ENCODE results near the gene IL1RL2. TPM values are rescaled to one million over a fixed set of nuclear protein-coding genes. Genes with fewer than 3 reads are reported as not detected.
A peak's percentile ranks its signal among the peaks of the same experiment; 100 is the strongest.

Gene IL1RL2
- total and polyA plus RNA-seq, 4 donors: 0.98 to 2.0 (median 1.3) TPM

DNA sequence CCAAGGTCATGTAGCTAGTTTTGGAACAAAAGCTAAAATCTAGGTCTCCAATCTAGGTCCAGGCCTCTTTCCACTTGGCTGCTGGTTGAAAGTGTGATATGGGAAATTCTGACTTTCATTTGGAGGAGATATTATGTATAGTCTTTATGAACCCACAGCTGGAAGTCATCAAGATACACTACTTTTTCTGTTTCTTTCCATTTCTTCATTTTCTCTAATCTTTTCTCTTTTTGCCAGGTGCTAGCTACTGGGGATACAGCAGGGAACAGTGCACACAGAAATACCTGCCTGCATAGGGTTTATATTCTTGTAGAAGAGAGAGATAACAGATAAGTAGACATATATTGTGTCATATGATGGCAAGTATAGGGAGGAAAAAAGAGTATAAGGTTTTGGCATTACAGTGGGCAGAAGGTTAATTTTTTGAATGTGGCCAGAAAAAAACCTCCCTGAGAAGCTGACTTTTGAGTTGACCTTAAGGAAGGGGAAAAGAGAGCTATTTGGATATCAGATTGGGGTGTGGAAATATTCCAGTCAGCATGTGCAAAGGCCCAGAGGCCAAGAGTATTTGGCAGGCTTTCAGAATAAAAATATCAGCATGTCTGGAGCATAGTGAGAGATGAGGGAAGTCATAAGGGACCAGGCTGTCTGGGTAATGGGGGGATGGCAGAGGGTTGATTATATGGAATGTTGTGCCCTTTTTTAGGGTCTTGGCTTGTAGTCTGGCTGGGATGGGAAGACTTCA, 28.6 kb upstream of the IL1RL2 start:
- H3K27me3 ChIP-seq (ENCODE audit: control insufficient read depth in 4 of 4, insufficient read depth in 4 of 4, low read length in 3 of 4): no peaks in the 10 kb centered on the region
- no peak overlapping the region for H3K4me3 ChIP-seq (ENCODE audit: low read depth in 1 of 3, low read length in 3 of 3)
- peaks cover 3 to 26% (median 9%) of the 10 kb centered on the region in 4 donors for H3K36me3 ChIP-seq (ENCODE audit: control insufficient read depth in 4 of 4, insufficient read depth in 3 of 4, low read depth in 1 of 4, low read length in 3 of 4)
- no peak overlapping the region for H3K9ac ChIP-seq (ENCODE audit: low read depth in 1 of 2, low read length in 2 of 2)
- peaks cover 8 to 42% (median 24%) of the 10 kb centered on the region in 4 donors for H3K4me1 ChIP-seq (ENCODE audit: control insufficient read depth in 4 of 4, insufficient read depth in 4 of 4, low read length in 3 of 4)
- no peak for DNase-seq (ENCODE audit: low spot score)
- no peak for TF ChIP-seq HNF4G (IDR thresholded peaks at IDR 0.05)
- peak in 1 of 2 donors; percentile 6 for TF ChIP-seq RXRA (IDR thresholded peaks at IDR 0.05)
- no peaks in the 10 kb centered on the region for H3K9me3 ChIP-seq (ENCODE audit: control insufficient read depth in 4 of 4, low read length in 3 of 4)
- no peak overlapping the region for H3K27ac ChIP-seq (ENCODE audit: low read depth in 1 of 2, low read length in 2 of 2)

DNA sequence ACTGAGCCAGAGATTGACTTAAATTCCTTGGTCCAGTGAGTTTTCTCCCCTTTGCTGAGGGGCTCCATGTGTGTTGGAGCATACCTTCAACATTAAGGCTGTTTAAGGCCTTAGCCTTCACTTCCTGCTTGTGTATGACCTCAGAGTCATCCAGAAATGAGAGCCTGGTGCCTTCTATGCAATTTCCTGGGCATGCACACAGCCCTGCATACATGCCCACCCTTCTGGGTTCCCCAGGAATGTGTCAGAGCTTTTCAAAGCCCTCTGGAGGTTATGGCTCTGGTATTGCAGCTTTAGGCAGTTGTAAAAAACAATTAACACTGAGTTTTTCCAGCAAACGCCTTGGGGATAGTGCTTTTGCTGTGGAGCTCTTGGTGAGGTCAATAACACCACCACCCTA, 27.5 kb upstream of the IL1RL2 start:
- WGBS: 39% methylated on average over 1 of the region's 1 CpG
- TF ChIP-seq RAD21 (IDR thresholded peaks at IDR 0.05) (peak in 1 of 2 donors; percentile 13), YY1 (IDR thresholded peaks at IDR 0.05) (no peak)
- no peak for DNase-seq (ENCODE audit: low spot score)
- Histone ChIP-seq H3K36me3 (ENCODE audit: control insufficient read depth in 4 of 4, insufficient read depth in 3 of 4, low read depth in 1 of 4, low read length in 3 of 4) (peaks cover 3 to 25% (median 8%) of the 10 kb centered on the region in 4 donors), H3K27me3 (ENCODE audit: control insufficient read depth in 4 of 4, insufficient read depth in 4 of 4, low read length in 3 of 4) (no peaks in the 10 kb centered on the region), H3K4me3 (ENCODE audit: low read depth in 1 of 3, low read length in 3 of 3) (no peak overlapping the region), H3K9me3 (ENCODE audit: control insufficient read depth in 4 of 4, low read length in 3 of 4) (no peaks in the 10 kb centered on the region), H3K27ac (ENCODE audit: low read depth in 1 of 2, low read length in 2 of 2) (no peak overlapping the region), H3K9ac (ENCODE audit: low read depth in 1 of 2, low read length in 2 of 2) (no peak overlapping the region), H3K4me1 (ENCODE audit: control insufficient read depth in 4 of 4, insufficient read depth in 4 of 4, low read length in 3 of 4) (peaks cover 8 to 38% (median 22%) of the 10 kb centered on the region in 4 donors)

DNA sequence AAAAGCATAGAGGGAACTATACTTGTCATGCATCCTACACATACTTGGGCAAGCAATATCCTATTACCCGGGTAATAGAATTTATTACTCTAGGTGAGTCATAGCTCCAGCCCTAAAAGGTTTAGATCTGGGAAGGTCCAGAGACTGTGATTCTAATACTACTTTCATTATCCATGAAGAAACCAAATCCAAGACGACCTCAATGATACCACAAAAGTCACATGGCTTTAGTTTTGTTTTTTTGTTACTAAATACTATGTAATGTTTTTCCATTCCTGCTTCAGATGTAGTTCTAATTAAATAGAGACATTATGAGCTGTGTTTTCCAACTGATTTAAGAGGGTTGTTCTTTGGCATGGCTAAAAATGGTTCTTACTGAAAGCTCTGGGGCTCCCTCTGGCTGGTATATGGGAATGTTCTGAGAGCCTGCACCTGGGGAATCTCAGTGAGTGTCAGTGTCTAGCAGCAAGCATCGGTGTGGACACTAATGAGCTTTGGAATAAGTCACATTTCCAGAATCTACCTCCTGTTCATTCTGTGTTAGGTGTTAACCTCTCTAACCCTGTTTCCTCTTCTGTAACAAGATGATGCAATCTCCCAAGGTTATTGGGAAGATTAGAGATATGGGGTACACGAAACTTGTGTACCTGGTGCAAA, 20.5 kb upstream of the IL1RL2 start:
- Histone ChIP-seq H3K4me1 (ENCODE audit: control insufficient read depth in 4 of 4, insufficient read depth in 4 of 4, low read length in 3 of 4) (peaks cover 0 to 18% (median 7%) of the 10 kb centered on the region in 4 donors), H3K36me3 (ENCODE audit: control insufficient read depth in 4 of 4, insufficient read depth in 3 of 4, low read depth in 1 of 4, low read length in 3 of 4) (peaks cover 2 to 25% (median 22%) of the 10 kb centered on the region in 4 donors), H3K9me3 (ENCODE audit: control insufficient read depth in 4 of 4, low read length in 3 of 4) (no peaks in the 10 kb centered on the region), H3K9ac (ENCODE audit: low read depth in 1 of 2, low read length in 2 of 2) (peak overlapping the region; percentile 46 to 58), H3K27me3 (ENCODE audit: control insufficient read depth in 4 of 4, insufficient read depth in 4 of 4, low read length in 3 of 4) (no peaks in the 10 kb centered on the region), H3K27ac (ENCODE audit: low read depth in 1 of 2, low read length in 2 of 2) (peak overlapping the region; percentile 60 to 71), H3K4me3 (ENCODE audit: low read depth in 1 of 3, low read length in 3 of 3) (no peak overlapping the region)
- WGBS: 19% methylated on average over 4 of the region's 4 CpGs
- DNase-seq (ENCODE audit: low spot score): no peak
- TF ChIP-seq CTCF (IDR thresholded peaks at IDR 0.05; ENCODE audit: low read depth, low read length, missing input control): peak; percentile 66
- TF ChIP-seq FOXA2 (IDR thresholded peaks at IDR 0.05): peak; percentile 41
- peak in 1 of 2 donors; percentile 55 for TF ChIP-seq JUND (IDR thresholded peaks at IDR 0.05)
- no peak for TF ChIP-seq EGR1 (IDR thresholded peaks at IDR 0.05; ENCODE audit: low read depth in 2 of 2)
- peak; percentile 96 for TF ChIP-seq RAD21 (IDR thresholded peaks at IDR 0.05)
- TF ChIP-seq MAX (IDR thresholded peaks at IDR 0.05): peak; percentile 21
- TF ChIP-seq HNF4G (IDR thresholded peaks at IDR 0.05): no peak
- peak; percentile 39 for TF ChIP-seq YY1 (IDR thresholded peaks at IDR 0.05)
- peak in 1 of 2 donors; percentile 34 for TF ChIP-seq HNF4A (conservative IDR thresholded peaks at IDR 0.05)
- TF ChIP-seq SP1 (IDR thresholded peaks at IDR 0.05): no peak
- TF ChIP-seq TAF1 (conservative IDR thresholded peaks at IDR 0.05): no peak
- no peak for TF ChIP-seq ATF3 (IDR thresholded peaks at IDR 0.05)
- TF ChIP-seq, protein P1, sequence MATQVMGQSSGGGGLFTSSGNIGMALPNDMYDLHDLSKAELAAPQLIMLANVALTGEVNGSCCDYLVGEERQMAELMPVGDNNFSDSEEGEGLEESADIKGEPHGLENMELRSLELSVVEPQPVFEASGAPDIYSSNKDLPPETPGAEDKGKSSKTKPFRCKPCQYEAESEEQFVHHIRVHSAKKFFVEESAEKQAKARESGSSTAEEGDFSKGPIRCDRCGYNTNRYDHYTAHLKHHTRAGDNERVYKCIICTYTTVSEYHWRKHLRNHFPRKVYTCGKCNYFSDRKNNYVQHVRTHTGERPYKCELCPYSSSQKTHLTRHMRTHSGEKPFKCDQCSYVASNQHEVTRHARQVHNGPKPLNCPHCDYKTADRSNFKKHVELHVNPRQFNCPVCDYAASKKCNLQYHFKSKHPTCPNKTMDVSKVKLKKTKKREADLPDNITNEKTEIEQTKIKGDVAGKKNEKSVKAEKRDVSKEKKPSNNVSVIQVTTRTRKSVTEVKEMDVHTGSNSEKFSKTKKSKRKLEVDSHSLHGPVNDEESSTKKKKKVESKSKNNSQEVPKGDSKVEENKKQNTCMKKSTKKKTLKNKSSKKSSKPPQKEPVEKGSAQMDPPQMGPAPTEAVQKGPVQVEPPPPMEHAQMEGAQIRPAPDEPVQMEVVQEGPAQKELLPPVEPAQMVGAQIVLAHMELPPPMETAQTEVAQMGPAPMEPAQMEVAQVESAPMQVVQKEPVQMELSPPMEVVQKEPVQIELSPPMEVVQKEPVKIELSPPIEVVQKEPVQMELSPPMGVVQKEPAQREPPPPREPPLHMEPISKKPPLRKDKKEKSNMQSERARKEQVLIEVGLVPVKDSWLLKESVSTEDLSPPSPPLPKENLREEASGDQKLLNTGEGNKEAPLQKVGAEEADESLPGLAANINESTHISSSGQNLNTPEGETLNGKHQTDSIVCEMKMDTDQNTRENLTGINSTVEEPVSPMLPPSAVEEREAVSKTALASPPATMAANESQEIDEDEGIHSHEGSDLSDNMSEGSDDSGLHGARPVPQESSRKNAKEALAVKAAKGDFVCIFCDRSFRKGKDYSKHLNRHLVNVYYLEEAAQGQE (IDR thresholded peaks at IDR 0.05): no peak
